ENCODE data around the gene CELF2.

The CELF2 gene

GRCh38 chr10:11252887-11253286 is 235.2 kb downstream of the CELF2 start:
- Histone ChIP-seq H3K79me1 (ENCODE audit: low read depth, low read length) (no peaks in the 10 kb centered on the region), H2BK12ac (ENCODE audit: low read length) (no peak overlapping the region), H3K36me3 (replicated peaks in 1 of 2; ENCODE audit: control insufficient read depth in 2 of 2, insufficient read depth in 2 of 2, low read length in 2 of 2) (peaks cover 2 to 3% of the 10 kb centered on the region in 2 donors), H3K4me1 (ENCODE audit: control insufficient read depth in 2 of 2, insufficient read depth in 1 of 2, low read depth in 1 of 2, low read length in 2 of 2) (peaks cover 5 to 9% of the 10 kb centered on the region in 2 donors), H2AFZ (ENCODE audit: low read length) (no peak overlapping the region), H3K23ac (ENCODE audit: low read depth, low read length, poor library complexity) (no peak overlapping the region), H4K8ac (ENCODE audit: low read depth, low read length) (no peak overlapping the region), H3K18ac (ENCODE audit: low read length) (no peak overlapping the region), H3K14ac (ENCODE audit: low read length) (no peak overlapping the region), H3K9me3 (replicated peaks in 1 of 2; ENCODE audit: control insufficient read depth in 2 of 2, insufficient read depth in 1 of 2, low read depth in 1 of 2, low read length in 2 of 2) (no peaks in the 10 kb centered on the region), H2BK5ac (ENCODE audit: low read length) (no peak overlapping the region), H3K4me2 (ENCODE audit: insufficient read depth, low read length, poor library complexity, severe bottlenecking) (no peak overlapping the region), H3K27ac (replicated peaks; ENCODE audit: low read length) (no peak overlapping the region), H3K4ac (ENCODE audit: low read length) (no peak overlapping the region), H2BK120ac (ENCODE audit: low read depth, low read length) (no peak overlapping the region), H2BK15ac (ENCODE audit: low read length) (no peak overlapping the region), H3K27me3 (ENCODE audit: control insufficient read depth in 3 of 3, insufficient read depth in 3 of 3, low read depth in 1 of 3, low read length in 3 of 3) (no peaks in the 10 kb centered on the region), H4K91ac (ENCODE audit: low read depth, low read length, poor library complexity) (no peak overlapping the region), H3K4me3 (ENCODE audit: low read length in 2 of 2) (no peak overlapping the region), H3K9ac (ENCODE audit: low read depth, low read length, poor library complexity) (no peak overlapping the region), H2AK5ac (ENCODE audit: low read depth, low read length) (no peak overlapping the region)
- DNase-seq (ENCODE audit: low spot score): no peak
- no CpG with 5 or more reads among the region's 7 CpGs for WGBS, 2 donors (ENCODE audit: extremely low coverage in 2 of 2, insufficient read length in 2 of 2, insufficient replicate concordance in 1 of 2)

GRCh38 chr10:11253385-11254002 is 235.8 kb downstream of the CELF2 start:
- Histone ChIP-seq H2AFZ (ENCODE audit: low read length) (no peak overlapping the region), H3K27me3 (ENCODE audit: control insufficient read depth in 3 of 3, insufficient read depth in 3 of 3, low read depth in 1 of 3, low read length in 3 of 3) (no peaks in the 10 kb centered on the region), H2AK5ac (ENCODE audit: low read depth, low read length) (no peak overlapping the region), H3K23ac (ENCODE audit: low read depth, low read length, poor library complexity) (no peak overlapping the region), H2BK120ac (ENCODE audit: low read depth, low read length) (no peak overlapping the region), H3K4me2 (ENCODE audit: insufficient read depth, low read length, poor library complexity, severe bottlenecking) (no peak overlapping the region), H4K91ac (ENCODE audit: low read depth, low read length, poor library complexity) (no peak overlapping the region), H3K9me3 (replicated peaks in 1 of 2; ENCODE audit: control insufficient read depth in 2 of 2, insufficient read depth in 1 of 2, low read depth in 1 of 2, low read length in 2 of 2) (no peaks in the 10 kb centered on the region), H3K36me3 (replicated peaks in 1 of 2; ENCODE audit: control insufficient read depth in 2 of 2, insufficient read depth in 2 of 2, low read length in 2 of 2) (peaks cover 5 to 9% of the 10 kb centered on the region in 2 donors), H3K4ac (ENCODE audit: low read length) (no peak overlapping the region), H3K18ac (ENCODE audit: low read length) (no peak overlapping the region), H3K27ac (replicated peaks; ENCODE audit: low read length) (no peak overlapping the region), H2BK5ac (ENCODE audit: low read length) (no peak overlapping the region), H3K9ac (ENCODE audit: low read depth, low read length, poor library complexity) (no peak overlapping the region), H3K4me1 (ENCODE audit: control insufficient read depth in 2 of 2, insufficient read depth in 1 of 2, low read depth in 1 of 2, low read length in 2 of 2) (peaks cover 5 to 9% of the 10 kb centered on the region in 2 donors), H2BK15ac (ENCODE audit: low read length) (no peak overlapping the region), H3K14ac (ENCODE audit: low read length) (no peak overlapping the region), H2BK12ac (ENCODE audit: low read length) (no peak overlapping the region), H3K79me1 (ENCODE audit: low read depth, low read length) (no peaks in the 10 kb centered on the region), H4K8ac (ENCODE audit: low read depth, low read length) (no peak overlapping the region), H3K4me3 (ENCODE audit: low read length in 2 of 2) (no peak overlapping the region)
- WGBS, 2 donors (ENCODE audit: extremely low coverage in 2 of 2, insufficient read length in 2 of 2, insufficient replicate concordance in 1 of 2): no CpG with 5 or more reads among the region's 10 CpGs
- DNase-seq (ENCODE audit: low spot score): no peak

- DNase-seq (ENCODE audit: low spot score): no peak
- no peak overlapping the region for H2BK12ac ChIP-seq (ENCODE audit: low read length)
- H3K9me3 ChIP-seq (replicated peaks in 1 of 2; ENCODE audit: control insufficient read depth in 2 of 2, insufficient read depth in 1 of 2, low read depth in 1 of 2, low read length in 2 of 2): no peaks in the 10 kb centered on the region
- H3K27me3 ChIP-seq (ENCODE audit: control insufficient read depth in 3 of 3, insufficient read depth in 3 of 3, low read depth in 1 of 3, low read length in 3 of 3): no peaks in the 10 kb centered on the region
- peaks cover 10 to 19% of the 10 kb centered on the region in 2 donors for H3K36me3 ChIP-seq (replicated peaks in 1 of 2; ENCODE audit: control insufficient read depth in 2 of 2, insufficient read depth in 2 of 2, low read length in 2 of 2)
- H3K9ac ChIP-seq (ENCODE audit: low read depth, low read length, poor library complexity): no peak overlapping the region
- H3K4me1 ChIP-seq (ENCODE audit: control insufficient read depth in 2 of 2, insufficient read depth in 1 of 2, low read depth in 1 of 2, low read length in 2 of 2): peaks cover 0 to 3% of the 10 kb centered on the region in 2 donors
- no peak overlapping the region for H3K27ac ChIP-seq (replicated peaks; ENCODE audit: low read length)
- no peak overlapping the region for H3K23ac ChIP-seq (ENCODE audit: low read depth, low read length, poor library complexity)
- H3K4me3 ChIP-seq (ENCODE audit: low read length in 2 of 2): no peak overlapping the region
- no peak overlapping the region for H3K18ac ChIP-seq (ENCODE audit: low read length)
- no peak overlapping the region for H2AFZ ChIP-seq (ENCODE audit: low read length)
- H3K4me2 ChIP-seq (ENCODE audit: insufficient read depth, low read length, poor library complexity, severe bottlenecking): no peak overlapping the region
- no peak overlapping the region for H3K14ac ChIP-seq (ENCODE audit: low read length)
- no CpG with 5 or more reads among the region's 12 CpGs for WGBS, 2 donors (ENCODE audit: extremely low coverage in 2 of 2, insufficient read length in 2 of 2, insufficient replicate concordance in 1 of 2)
- no peak overlapping the region for H4K8ac ChIP-seq (ENCODE audit: low read depth, low read length)
- H2AK5ac ChIP-seq (ENCODE audit: low read depth, low read length): no peak overlapping the region
- no peak overlapping the region for H2BK120ac ChIP-seq (ENCODE audit: low read depth, low read length)
- no peak overlapping the region for H2BK5ac ChIP-seq (ENCODE audit: low read length)
- no peak overlapping the region for H3K4ac ChIP-seq (ENCODE audit: low read length)
- no peak overlapping the region for H2BK15ac ChIP-seq (ENCODE audit: low read length)
- H4K91ac ChIP-seq (ENCODE audit: low read depth, low read length, poor library complexity): no peak overlapping the region
- no peaks in the 10 kb centered on the region for H3K79me1 ChIP-seq (ENCODE audit: low read depth, low read length)
Measured at GRCh38 chr10:11255156-11255555, 237.5 kb downstream of the CELF2 start.

DNA sequence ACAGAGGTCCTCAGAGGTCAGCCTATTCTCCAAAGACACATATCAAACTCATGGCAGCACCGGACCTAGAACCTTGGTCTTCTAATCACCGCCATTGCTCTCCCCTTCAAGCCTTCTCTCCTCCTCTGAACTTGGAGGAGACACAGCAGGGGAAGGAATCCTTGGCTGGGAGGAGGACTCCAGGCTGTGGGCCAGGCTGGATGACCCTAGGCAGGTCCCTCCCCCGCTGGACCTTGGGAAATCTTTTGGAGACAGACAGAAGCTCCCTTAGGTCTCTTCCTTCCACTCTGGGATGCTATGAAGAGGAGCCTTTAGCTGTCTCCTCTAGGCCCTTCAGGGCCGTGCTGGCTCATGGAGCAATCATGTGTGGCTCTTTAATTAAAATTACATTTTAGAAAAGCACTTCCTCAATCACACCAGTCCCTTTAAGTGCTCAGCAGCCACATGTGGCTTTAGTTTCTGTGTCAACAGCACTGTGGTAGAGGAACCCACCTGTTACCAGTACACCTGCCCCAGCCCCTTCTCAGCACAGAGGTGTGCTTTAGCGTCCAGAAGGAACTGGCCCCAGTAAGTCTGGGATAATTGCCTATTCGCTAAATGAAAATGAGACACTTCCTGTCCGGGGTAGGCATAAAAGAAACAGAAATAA is 238.2 kb downstream of the CELF2 start:
- H3K36me3 ChIP-seq (replicated peaks in 1 of 2; ENCODE audit: control insufficient read depth in 2 of 2, insufficient read depth in 2 of 2, low read length in 2 of 2): peaks cover 11 to 19% of the 10 kb centered on the region in 2 donors
- no peak for DNase-seq (ENCODE audit: low spot score)
- peaks cover 0 to 3% of the 10 kb centered on the region in 2 donors for H3K4me1 ChIP-seq (ENCODE audit: control insufficient read depth in 2 of 2, insufficient read depth in 1 of 2, low read depth in 1 of 2, low read length in 2 of 2)
- H3K4me2 ChIP-seq (ENCODE audit: insufficient read depth, low read length, poor library complexity, severe bottlenecking): no peak overlapping the region
- H3K9me3 ChIP-seq (replicated peaks in 1 of 2; ENCODE audit: control insufficient read depth in 2 of 2, insufficient read depth in 1 of 2, low read depth in 1 of 2, low read length in 2 of 2): no peaks in the 10 kb centered on the region
- H2AK5ac ChIP-seq (ENCODE audit: low read depth, low read length): no peak overlapping the region
- H3K23ac ChIP-seq (ENCODE audit: low read depth, low read length, poor library complexity): no peak overlapping the region
- H2BK5ac ChIP-seq (ENCODE audit: low read length): no peak overlapping the region
- H3K27me3 ChIP-seq (ENCODE audit: control insufficient read depth in 3 of 3, insufficient read depth in 3 of 3, low read depth in 1 of 3, low read length in 3 of 3): no peaks in the 10 kb centered on the region
- H2BK120ac ChIP-seq (ENCODE audit: low read depth, low read length): no peak overlapping the region
- H3K14ac ChIP-seq (ENCODE audit: low read length): no peak overlapping the region
- H3K27ac ChIP-seq (replicated peaks; ENCODE audit: low read length): no peak overlapping the region
- H3K18ac ChIP-seq (ENCODE audit: low read length): no peak overlapping the region
- no peak overlapping the region for H4K8ac ChIP-seq (ENCODE audit: low read depth, low read length)
- H3K4me3 ChIP-seq (ENCODE audit: low read length in 2 of 2): no peak overlapping the region
- no peak overlapping the region for H2AFZ ChIP-seq (ENCODE audit: low read length)
- H3K9ac ChIP-seq (ENCODE audit: low read depth, low read length, poor library complexity): no peak overlapping the region
- no peaks in the 10 kb centered on the region for H3K79me1 ChIP-seq (ENCODE audit: low read depth, low read length)
- no peak overlapping the region for H3K4ac ChIP-seq (ENCODE audit: low read length)
- H2BK12ac ChIP-seq (ENCODE audit: low read length): no peak overlapping the region
- no peak overlapping the region for H4K91ac ChIP-seq (ENCODE audit: low read depth, low read length, poor library complexity)
- no peak overlapping the region for H2BK15ac ChIP-seq (ENCODE audit: low read length)
- no CpG with 5 or more reads among the region's 7 CpGs for WGBS, 2 donors (ENCODE audit: extremely low coverage in 2 of 2, insufficient read length in 2 of 2, insufficient replicate concordance in 1 of 2)
